ENCODE results near the gene SKA3. TPM values are rescaled to one million over a fixed set of nuclear protein-coding genes. Genes with fewer than 3 reads are reported as not detected.
"Not testable (repeated sequence)": the region's sequence is repeated elsewhere in the genome, so short reads cannot be mapped to it uniquely, and the experiment has no call there.

The SKA3 gene
- total RNA-seq, 1 donor from 2014 or later, result 36.0 TPM

- H3K4me1 Mint-ChIP-seq, result no peaks in the 10 kb centered on the region
Observed at GRCh38 chr13:21202767-21203531, 26.6 kb upstream of the SKA3 start.

DNA sequence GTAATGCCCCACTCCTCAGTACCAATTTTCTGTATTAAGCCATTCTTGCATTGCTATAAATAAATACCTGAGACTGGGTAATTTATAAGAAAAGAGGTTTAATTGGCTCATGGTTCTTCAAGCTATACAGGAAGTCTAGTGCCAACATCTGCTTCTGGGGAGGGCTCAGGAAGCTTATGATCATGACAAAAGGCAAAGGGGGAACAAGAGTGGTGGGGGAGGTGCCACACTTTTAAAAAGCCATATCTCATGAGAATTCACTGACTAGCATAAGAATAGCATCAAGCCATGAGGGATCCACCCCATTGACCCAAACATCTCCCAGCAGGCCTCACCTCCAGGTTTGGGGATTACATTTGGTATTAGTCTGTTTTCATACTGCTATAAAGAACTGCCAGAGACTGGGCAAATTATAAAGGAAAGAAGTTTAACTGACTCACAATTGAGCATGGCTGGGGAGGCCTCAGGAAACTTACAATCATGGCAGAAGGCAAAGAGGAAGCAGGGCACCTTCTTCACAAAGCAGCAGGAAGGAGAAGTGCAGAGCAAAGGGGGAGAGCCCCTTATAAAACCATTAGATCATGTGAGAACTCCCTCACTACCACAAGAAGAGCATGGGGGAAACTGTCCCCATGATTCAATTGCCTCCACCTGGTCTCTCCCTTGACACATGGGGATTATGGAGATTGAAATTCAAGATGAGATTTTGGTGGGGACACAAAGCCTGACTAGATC lies 25.3 kb upstream of the SKA3 start:
- not testable (repeated sequence) for H3K4me3 Mint-ChIP-seq; DNase-seq (ENCODE audit: low read depth, low spot score); H3K27me3 Mint-ChIP-seq (ENCODE audit: low read depth); H3K27ac Mint-ChIP-seq (ENCODE audit: unreplicated experiment); H3K4me1 Mint-ChIP-seq
- Mint-ChIP-seq H3K9me3 (peaks cover 12% of the 10 kb centered on the region), H3K36me3 (ENCODE audit: low read depth) (peaks cover 10% of the 10 kb centered on the region)

More at GRCh38 chr13:21202767-21203531, 26.6 kb upstream of the SKA3 start:
- Mint-ChIP-seq H3K36me3 (ENCODE audit: low read depth) (peaks cover 10% of the 10 kb centered on the region), H3K27ac (ENCODE audit: unreplicated experiment) (no peak overlapping the region), H3K9me3 (peaks cover 12% of the 10 kb centered on the region), H3K27me3 (ENCODE audit: low read depth) (no peaks in the 10 kb centered on the region), H3K4me3 (no peak overlapping the region)
- TF ChIP-seq, protein P1, sequence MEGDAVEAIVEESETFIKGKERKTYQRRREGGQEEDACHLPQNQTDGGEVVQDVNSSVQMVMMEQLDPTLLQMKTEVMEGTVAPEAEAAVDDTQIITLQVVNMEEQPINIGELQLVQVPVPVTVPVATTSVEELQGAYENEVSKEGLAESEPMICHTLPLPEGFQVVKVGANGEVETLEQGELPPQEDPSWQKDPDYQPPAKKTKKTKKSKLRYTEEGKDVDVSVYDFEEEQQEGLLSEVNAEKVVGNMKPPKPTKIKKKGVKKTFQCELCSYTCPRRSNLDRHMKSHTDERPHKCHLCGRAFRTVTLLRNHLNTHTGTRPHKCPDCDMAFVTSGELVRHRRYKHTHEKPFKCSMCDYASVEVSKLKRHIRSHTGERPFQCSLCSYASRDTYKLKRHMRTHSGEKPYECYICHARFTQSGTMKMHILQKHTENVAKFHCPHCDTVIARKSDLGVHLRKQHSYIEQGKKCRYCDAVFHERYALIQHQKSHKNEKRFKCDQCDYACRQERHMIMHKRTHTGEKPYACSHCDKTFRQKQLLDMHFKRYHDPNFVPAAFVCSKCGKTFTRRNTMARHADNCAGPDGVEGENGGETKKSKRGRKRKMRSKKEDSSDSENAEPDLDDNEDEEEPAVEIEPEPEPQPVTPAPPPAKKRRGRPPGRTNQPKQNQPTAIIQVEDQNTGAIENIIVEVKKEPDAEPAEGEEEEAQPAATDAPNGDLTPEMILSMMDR (conservative IDR thresholded peaks at IDR 0.05), result no peak
- DNase-seq (ENCODE audit: low read depth, low spot score), result no peak

DNA sequence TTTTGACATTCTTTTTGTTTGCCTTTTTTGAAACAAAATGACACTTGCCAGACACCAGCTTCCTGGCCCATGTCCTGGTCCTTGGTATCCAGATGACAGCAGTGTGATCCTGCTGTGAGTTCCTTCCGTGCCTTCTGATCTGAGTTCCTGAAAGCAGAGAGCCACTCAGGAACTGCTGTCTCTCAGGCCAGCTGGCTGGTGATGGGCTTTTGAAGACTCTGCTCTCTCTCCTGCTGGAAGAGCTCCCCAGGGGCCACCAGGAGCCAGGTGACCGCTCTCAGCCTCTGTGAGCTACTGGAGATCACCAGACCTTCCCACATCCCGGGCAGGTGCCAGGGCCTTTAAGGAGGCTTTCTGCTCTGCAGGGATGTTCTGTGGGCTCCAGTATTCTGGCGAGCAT lies 22.0 kb upstream of the SKA3 start:
- not testable (repeated sequence) for H3K9me3 Mint-ChIP-seq; DNase-seq (ENCODE audit: low read depth, low spot score); H3K4me3 Mint-ChIP-seq; H3K27ac Mint-ChIP-seq (ENCODE audit: unreplicated experiment); H3K27me3 Mint-ChIP-seq (ENCODE audit: low read depth); H3K4me1 Mint-ChIP-seq
- H3K36me3 Mint-ChIP-seq (ENCODE audit: low read depth), result peaks cover 10% of the 10 kb centered on the region

- not testable (repeated sequence) for H3K27ac Mint-ChIP-seq (ENCODE audit: unreplicated experiment); H3K4me1 Mint-ChIP-seq; DNase-seq (ENCODE audit: low read depth, low spot score); H3K9me3 Mint-ChIP-seq; H3K4me3 Mint-ChIP-seq; H3K27me3 Mint-ChIP-seq (ENCODE audit: low read depth)
- peaks cover 10% of the 10 kb centered on the region for H3K36me3 Mint-ChIP-seq (ENCODE audit: low read depth)
Observed at GRCh38 chr13:21197606-21198225, 21.4 kb upstream of the SKA3 start.

GRCh38 chr13:21194756-21195155 lies 18.4 kb upstream of the SKA3 start:
- not testable (repeated sequence) for H3K4me1 Mint-ChIP-seq; H3K27ac Mint-ChIP-seq (ENCODE audit: unreplicated experiment); H3K36me3 Mint-ChIP-seq (ENCODE audit: low read depth); H3K4me3 Mint-ChIP-seq; DNase-seq (ENCODE audit: low read depth, low spot score); H3K27me3 Mint-ChIP-seq (ENCODE audit: low read depth); H3K9me3 Mint-ChIP-seq

GRCh38 chr13:21186410-21186809 lies 10.1 kb upstream of the SKA3 start:
- Mint-ChIP-seq H3K9me3 (peaks cover 15% of the 10 kb centered on the region), H3K36me3 (ENCODE audit: low read depth) (peaks cover 22% of the 10 kb centered on the region)
- not testable (repeated sequence) for H3K4me3 Mint-ChIP-seq; H3K4me1 Mint-ChIP-seq; H3K27me3 Mint-ChIP-seq (ENCODE audit: low read depth); H3K27ac Mint-ChIP-seq (ENCODE audit: unreplicated experiment); DNase-seq (ENCODE audit: low read depth, low spot score)

GRCh38 chr13:21181671-21182070 lies 5.3 kb upstream of the SKA3 start:
- no peaks in the 10 kb centered on the region for H3K27me3 Mint-ChIP-seq (ENCODE audit: low read depth)
- no peak overlapping the region for H3K27ac Mint-ChIP-seq (ENCODE audit: unreplicated experiment)
- TF ChIP-seq, protein P1 (conservative IDR thresholded peaks at IDR 0.05), result no peak
- peak overlapping the region; percentile 41 for H3K4me3 Mint-ChIP-seq
- DNase-seq (ENCODE audit: low read depth, low spot score), result no peak
- peaks cover 10% of the 10 kb centered on the region for H3K9me3 Mint-ChIP-seq
- peaks cover 12% of the 10 kb centered on the region for H3K4me1 Mint-ChIP-seq
- peaks cover 28% of the 10 kb centered on the region for H3K36me3 Mint-ChIP-seq (ENCODE audit: low read depth)

DNA sequence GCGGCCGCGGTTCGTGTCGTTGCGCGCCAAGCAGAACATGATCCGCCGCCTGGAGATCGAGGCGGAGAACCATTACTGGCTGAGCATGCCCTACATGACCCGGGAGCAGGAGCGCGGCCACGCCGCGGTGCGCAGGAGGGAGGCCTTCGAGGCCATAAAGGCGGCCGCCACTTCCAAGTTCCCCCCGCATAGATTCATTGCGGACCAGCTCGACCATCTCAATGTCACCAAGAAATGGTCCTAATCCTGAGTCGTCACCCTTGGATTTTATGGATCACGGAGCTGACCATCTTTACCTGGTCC lies 581 bp upstream of the SKA3 start:
- H3K4me3 Mint-ChIP-seq, result peak overlapping the region; percentile 97
- DNase-seq (ENCODE audit: low read depth, low spot score), result no peak
- no peaks in the 10 kb centered on the region for H3K27me3 Mint-ChIP-seq (ENCODE audit: low read depth)
- peak overlapping the region; percentile 98 for H3K27ac Mint-ChIP-seq (ENCODE audit: unreplicated experiment)
- TF ChIP-seq, protein P1 (conservative IDR thresholded peaks at IDR 0.05), result peak; percentile 3
- H3K9me3 Mint-ChIP-seq, result no peaks in the 10 kb centered on the region
- H3K4me1 Mint-ChIP-seq, result peaks cover 19% of the 10 kb centered on the region
- H3K36me3 Mint-ChIP-seq (ENCODE audit: low read depth), result peaks cover 13% of the 10 kb centered on the region
